IMR-90 (cell line): ENCODE measurements around the gene ZRANB3. TPM values are rescaled to one million over a fixed set of nuclear protein-coding genes. Genes with fewer than 3 reads are reported as not detected.

ENCODE experiments used
- ATAC-seq: fragments of 200-7000 bp; cut with Tn5 transposase; 2 replicates; pipeline ENCODE4 v1.9.1; 2020; ENCODE audit warnings: low read depth, mild to moderate bottlenecking, moderate library complexity
- BruUV-seq: library from RNA; stranded (reverse); fragments of 400-500 nt; replicated peaks from 2 replicates; lab custom pipeline; 2021; lab: Mats Ljungman, UMichigan
- CTCF ChIA-PET: fragments of 300-600 bp; formaldehyde crosslinking; extraction: SDS; loops from one replicate; lab custom pipeline; 2021; ENCODE audit warnings: antibody characterized with exemption; lab: Yijun Ruan, JAX
- POLR2A ChIA-PET: fragments of 300-600 bp; sonication (Branson Sonifier 250); formaldehyde crosslinking; loops from one replicate; lab custom pipeline; 2022; ENCODE audit warnings: antibody characterized with exemption; ENCODE audit not compliant: unreplicated experiment; lab: Charles Lee
- DNase-seq: peaks from one replicate; pipeline ENCODE4 v3.0.0; 2013
- H2AFZ ChIP-seq: replicated peaks from 2 replicates; pipeline ENCODE3; 2013; ENCODE audit warnings: low read length, mild to moderate bottlenecking; ENCODE audit not compliant: poor library complexity
- H2AK5ac ChIP-seq: 2 replicates; pipeline ENCODE4 v1.6.1; 2013; ENCODE audit warnings: low read depth, low read length, inconsistent platforms
- H2AK9ac ChIP-seq: replicated peaks from 2 replicates; pipeline ENCODE3; 2013; ENCODE audit warnings: mild to moderate bottlenecking, low read depth, low read length, moderate library complexity; ENCODE audit not compliant: poor library complexity
- H2BK120ac ChIP-seq: 2 replicates; pipeline ENCODE4 v1.6.1; 2013; ENCODE audit warnings: low read depth, low read length, inconsistent platforms
- H2BK15ac ChIP-seq: 3 replicates; pipeline ENCODE4 v1.6.1; 2013; ENCODE audit warnings: low read depth, low read length, inconsistent platforms
- H2BK20ac ChIP-seq: 2 replicates; pipeline ENCODE4 v1.6.1; 2013; ENCODE audit warnings: low read depth, mild to moderate bottlenecking, inconsistent platforms, low read length, moderate library complexity
- H2BK5ac ChIP-seq: 2 replicates; pipeline ENCODE4 v1.6.1; 2013; ENCODE audit warnings: mild to moderate bottlenecking, low read depth, low read length, inconsistent platforms; ENCODE audit not compliant: poor library complexity, severe bottlenecking
- H3K14ac ChIP-seq: replicated peaks from 2 replicates; pipeline ENCODE4 v1.6.1; 2013; ENCODE audit warnings: low read depth, low read length, inconsistent platforms
- H3K18ac ChIP-seq: 2 replicates; pipeline ENCODE4 v1.6.1; 2013; ENCODE audit warnings: low read depth, low read length, control low read depth
- H3K23ac ChIP-seq: 2 replicates; pipeline ENCODE4 v1.6.1; 2013; ENCODE audit warnings: low read depth, low read length, inconsistent platforms
- H3K27ac ChIP-seq: 2 replicates; pipeline ENCODE4 v1.5.1; 2013; ENCODE audit warnings: mild to moderate bottlenecking, control low read depth, low read length; ENCODE audit not compliant: insufficient read depth
- H3K27me3 ChIP-seq: 2 replicates; pipeline ENCODE4 v1.6.1; 2013; ENCODE audit warnings: low read length; ENCODE audit not compliant: control insufficient read depth, insufficient read depth
- H3K36me3 ChIP-seq: 2 replicates; pipeline ENCODE4 v1.6.1; 2013; ENCODE audit warnings: low read length, mixed read lengths; ENCODE audit not compliant: control insufficient read depth, insufficient read depth
- H3K4ac ChIP-seq: 2 replicates; pipeline ENCODE4 v1.6.1; 2013; ENCODE audit warnings: low read depth, low read length, inconsistent platforms
- H3K4me1 ChIP-seq: 2 replicates; pipeline ENCODE4 v1.6.1; 2013; ENCODE audit warnings: low read length, mixed read lengths; ENCODE audit not compliant: control insufficient read depth, insufficient read depth
- H3K4me2 ChIP-seq: 2 replicates; pipeline ENCODE4 v1.6.1; 2013; ENCODE audit warnings: low read depth, mild to moderate bottlenecking, control low read depth, low read length, moderate library complexity
- H3K4me3 ChIP-seq: 2 replicates; pipeline ENCODE4 v1.5.1; 2013; ENCODE audit warnings: low read depth, mild to moderate bottlenecking, control low read depth, low read length, moderate library complexity; ENCODE audit not compliant: insufficient read depth
- H3K56ac ChIP-seq: 2 replicates; pipeline ENCODE4 v1.6.1; 2013; ENCODE audit warnings: low read length, inconsistent platforms; ENCODE audit not compliant: insufficient read depth; ENCODE audit errors: extremely low read depth
- H3K79me1 ChIP-seq, 2 experiments: 2 replicates each; pipeline ENCODE4 v1.6.1; 2013; ENCODE audit warnings: low read length in 2 of 2, inconsistent platforms in 1 of 2, low read depth in 1 of 2
- H3K9ac ChIP-seq: 2 replicates; pipeline ENCODE4 v1.6.1; 2013; ENCODE audit warnings: low read depth, low read length, control low read depth
- H3K9me1 ChIP-seq: 2 replicates; pipeline ENCODE4 v1.6.1; 2013; ENCODE audit warnings: low read length, inconsistent platforms; ENCODE audit not compliant: insufficient read depth
- H3K9me3 ChIP-seq: 2 replicates; pipeline ENCODE4 v1.6.1; 2013; ENCODE audit warnings: low read length; ENCODE audit not compliant: control insufficient read depth, insufficient read depth
- H4K20me1 ChIP-seq: 2 replicates; pipeline ENCODE4 v1.6.1; 2013; ENCODE audit warnings: low read length, inconsistent platforms; ENCODE audit not compliant: insufficient read depth
- H4K5ac ChIP-seq: 2 replicates; pipeline ENCODE4 v1.6.1; 2013; ENCODE audit warnings: mild to moderate bottlenecking, low read depth, low read length, control low read depth
- H4K8ac ChIP-seq, 2 experiments: 2 replicates each; pipeline ENCODE4 v1.6.1; 2013; ENCODE audit warnings: low read depth in 2 of 2, low read length in 2 of 2, control low read depth in 1 of 2, inconsistent platforms in 1 of 2
- H4K91ac ChIP-seq: 2 replicates; pipeline ENCODE4 v1.6.1; 2013; ENCODE audit warnings: low read depth, low read length, inconsistent platforms; ENCODE audit not compliant: insufficient read depth
- CEBPB ChIP-seq: IDR thresholded peaks from 2 replicates; pipeline ENCODE4 v1.6.1; 2012; ENCODE audit warnings: low read depth, low read length, improper control_type of control experiment
- CHD1 ChIP-seq: IDR thresholded peaks from 2 replicates; pipeline ENCODE4 v1.6.1; 2012; ENCODE audit warnings: low read depth, low read length, improper control_type of control experiment
- CTCF ChIP-seq: conservative IDR thresholded peaks from 2 replicates; pipeline ENCODE4 v1.5.1; 2012; ENCODE audit warnings: mild to moderate bottlenecking, low read depth, low read length, improper control_type of control experiment
- ELK1 ChIP-seq: fragments of 150-350 bp; IDR thresholded peaks from 2 replicates; pipeline ENCODE4 v1.6.1; 2016; ENCODE audit warnings: low read depth, mild to moderate bottlenecking, low read length, moderate library complexity, borderline replicate concordance
- FOS ChIP-seq: fragments of 150-350 bp; IDR thresholded peaks from 2 replicates; pipeline ENCODE4 v1.6.1; 2016; ENCODE audit warnings: low read depth, low read length
- MAFK ChIP-seq: IDR thresholded peaks from 2 replicates; pipeline ENCODE4 v1.6.1; 2012; ENCODE audit warnings: low read depth, low read length, improper control_type of control experiment
- MAZ ChIP-seq: IDR thresholded peaks from 2 replicates; pipeline ENCODE4 v1.6.1; 2012; ENCODE audit warnings: low read depth, mild to moderate bottlenecking, low read length, improper control_type of control experiment, moderate library complexity, borderline replicate concordance
- MXI1 ChIP-seq: IDR thresholded peaks from 2 replicates; pipeline ENCODE4 v1.6.1; 2012; ENCODE audit warnings: low read depth, mild to moderate bottlenecking, low read length, moderate library complexity, borderline replicate concordance
- NFE2L2 ChIP-seq: fragments of 150-350 bp; IDR thresholded peaks from 2 replicates; pipeline ENCODE4 v1.6.1; 2016; ENCODE audit warnings: low read depth, mild to moderate bottlenecking, low read length
- POLR2A ChIP-seq: IDR thresholded peaks from 2 replicates; pipeline ENCODE4 v1.6.1; 2012; ENCODE audit warnings: mild to moderate bottlenecking, low read depth, low read length
- RAD21 ChIP-seq: IDR thresholded peaks from 2 replicates; pipeline ENCODE4 v1.6.1; 2012; ENCODE audit warnings: low read length, improper control_type of control experiment
- RCOR1 ChIP-seq: IDR thresholded peaks from 2 replicates; pipeline ENCODE4 v1.6.1; 2012; ENCODE audit warnings: mild to moderate bottlenecking, low read length, improper control_type of control experiment; ENCODE audit not compliant: insufficient replicate concordance
- RFX5 ChIP-seq: IDR thresholded peaks from 2 replicates; pipeline ENCODE4 v1.8.0; 2012; ENCODE audit warnings: low read depth, mild to moderate bottlenecking, low read length, moderate library complexity
- SMC3 ChIP-seq: fragments of 150-350 bp; IDR thresholded peaks from 2 replicates; pipeline ENCODE4 v1.6.1; 2016; ENCODE audit warnings: low read depth, mild to moderate bottlenecking, antibody characterized with exemption, low read length, moderate library complexity
- USF2 ChIP-seq: fragments of 150-350 bp; IDR thresholded peaks from 2 replicates; pipeline ENCODE4 v1.6.1; 2017; ENCODE audit warnings: mild to moderate bottlenecking, antibody characterized with exemption, low read length, low read depth
- WGBS, 2 experiments: methylation state at CpG; one replicate each; pipeline versions ENCODE4 v1.1.5 to v1.1.7; 2013; ENCODE audit warnings: missing lambda C conversion rate in 2 of 2; ENCODE audit not compliant: insufficient read length in 1 of 2; ENCODE audit errors: extremely low coverage in 2 of 2; 5-methylcytosine and 5-hydroxymethylcytosine counted together
- dilution Hi-C: fragments of 300-500 bp; cut with HindIII; formaldehyde crosslinking; loops from one replicate; pipeline ENCODE4 v1.14.3; 2018; ENCODE audit warnings: low sequenced_read_pairs; ENCODE audit not compliant: unreplicated experiment
- in situ Hi-C: fragments of 300-500 bp; cut with MboI; formaldehyde crosslinking; loops from 3 replicates; pipeline ENCODE4 v1.14.3; 2019; ENCODE audit warnings: low sequenced_read_pairs, inconsistent platforms, mixed read lengths
- intact Hi-C: fragments of 100-400 bp; cut with micrococcal nuclease; formaldehyde crosslinking; loops from 2 replicates; pipeline ENCODE4 v1.10.0; 2022
- polyA plus RNA-seq, 3 experiments: library from polyadenylated mRNA; depleted of rRNA; stranded (reverse); fragments of >200 nt; gene quantifications; 2 replicates each; pipeline ENCODE4 v1.2.3, GENCODE V29; 2012; ENCODE audit warnings: low replicate concordance in 1 of 3
- total RNA-seq: library from RNA; depleted of rRNA; stranded (reverse); fragments of >200 nt; gene quantifications from 2 replicates; pipeline ENCODE4 v1.2.3, GENCODE V29; 2012

Gene ZRANB3
- total and polyA plus RNA-seq, 2 of the 4 experiments (the other 2 are of a cell fraction), result 3.4 to 9.3 TPM

- TF ChIP-seq NFE2L2 (no peak), CEBPB (no peak), CHD1 (no peak), POLR2A (no peak), SMC3 (no peak), FOS (no peak), RCOR1 (no peak)
These were observed 5.2 kb downstream of the ZRANB3 start (continued) for GRCh38 chr2:135525786-135526185.

GRCh38 chr2:135512099-135512498 is 18.9 kb downstream of the ZRANB3 start:
- Histone ChIP-seq H2BK15ac (no peak overlapping the region), H4K91ac (no peak overlapping the region), H2AFZ (no peak overlapping the region), H3K9me1 (no peaks in the 10 kb centered on the region), H3K18ac (no peak overlapping the region), H4K5ac (no peak overlapping the region), H4K8ac (no peak overlapping the region), H2AK9ac (no peak overlapping the region), H3K9me3 (peaks cover 2% of the 10 kb centered on the region; the same call in 1 of the 2 replicates), H2AK5ac (no peak overlapping the region), H3K36me3 (no peaks in the 10 kb centered on the region), H2BK5ac (no peak overlapping the region), H3K79me1 (no peaks in the 10 kb centered on the region), H3K4me1 (no peaks in the 10 kb centered on the region), H3K27ac (no peak overlapping the region), H3K23ac (no peak overlapping the region), H2BK20ac (no peak overlapping the region), H3K4ac (no peak overlapping the region), H3K4me3 (no peak overlapping the region), H3K14ac (no peak overlapping the region), H3K9ac (no peak overlapping the region), H3K27me3 (no peaks in the 10 kb centered on the region), H3K4me2 (no peak overlapping the region), H3K56ac (no peak overlapping the region), H4K20me1 (no peaks in the 10 kb centered on the region), H2BK120ac (no peak overlapping the region)
- no TSS peak for BruUV-seq
- in situ Hi-C loops, result no loop called here
- DNase-seq, result peak; percentile 33
- POLR2A ChIA-PET, result no interaction called here
- intact Hi-C loops, result no loop called here
- ATAC-seq, result 0 out of 2 replicates have a peak, but pooled peaks have one; percentile 35
- no CpG with 5 or more reads among the region's 2 CpGs for WGBS, 2 experiments
- CTCF ChIA-PET, result no interaction called here
- dilution Hi-C loops, result no loop called here
- TF ChIP-seq USF2 (no peak), ELK1 (no peak), RAD21 (no peak), MAZ (no peak), MXI1 (no peak), POLR2A (no peak), CTCF (no peak), CHD1 (no peak), FOS (no peak), RFX5 (no peak), MAFK (no peak)
